GM12892 (cell line): ENCODE results near the gene SERINC5.
"Not testable (repeated sequence)": the region's sequence is repeated elsewhere in the genome, so short reads cannot be mapped to it uniquely, and the experiment has no call there.

Experiments
- DNase-seq: peaks from one replicate; pipeline ENCODE4 v3.0.0; 2011; ENCODE audit not compliant: insufficient read length
- FAIRE-seq: peaks from 2 replicates; lab custom pipeline; 2011; peaks lifted over from hg19 to GRCh38; lab: Jason Lieb, UNC
- POLR2A ChIP-seq: IDR thresholded peaks from 2 replicates; pipeline ENCODE4 v1.6.1; 2011; ENCODE audit warnings: low read depth, low read length, control low read depth
- POLR2AphosphoS5 ChIP-seq: IDR thresholded peaks from 2 replicates; pipeline ENCODE4 v1.6.1; 2011; ENCODE audit warnings: low read depth, low read length, control low read depth
- TAF1 ChIP-seq: IDR thresholded peaks from 2 replicates; pipeline ENCODE4 v1.6.1; 2011; ENCODE audit warnings: low read depth, mild to moderate bottlenecking, control low read depth, low read length, borderline replicate concordance

SERINC5 gene

GRCh38 chr5:80190960-80191359, 64.9 kb downstream of the SERINC5 start:
- TF ChIP-seq TAF1 (no peak), POLR2AphosphoS5 (no peak), POLR2A (no peak)
- DNase-seq (no peak), FAIRE-seq (no peak)

GRCh38 chr5:80189701-80190100, 66.1 kb downstream of the SERINC5 start:
- DNase-seq = no peak
- no peak for FAIRE-seq
- TF ChIP-seq TAF1 = no peak
- no peak for TF ChIP-seq POLR2AphosphoS5

- TF ChIP-seq POLR2AphosphoS5 = no peak
- TF ChIP-seq TAF1 = no peak
- TF ChIP-seq POLR2A = no peak
- no peak for FAIRE-seq
- DNase-seq = no peak
These were observed 66.6 kb downstream of the SERINC5 start for GRCh38 chr5:80189201-80189600.

- TF ChIP-seq POLR2A (no peak), POLR2AphosphoS5 (no peak), TAF1 (no peak)
These were observed 68.3 kb downstream of the SERINC5 start for GRCh38 chr5:80187421-80188090.

GRCh38 chr5:80185535-80185934, 70.3 kb downstream of the SERINC5 start:
- DNase-seq, FAIRE-seq: not testable (repeated sequence)

More at GRCh38 chr5:80187421-80188090, 68.3 kb downstream of the SERINC5 start:
- DNase-seq (no peak), FAIRE-seq (no peak)

- DNase-seq = no peak
- TF ChIP-seq POLR2A = no peak
- no peak for TF ChIP-seq POLR2AphosphoS5
- TF ChIP-seq TAF1 = no peak
- FAIRE-seq = no peak
These were observed 70.8 kb downstream of the SERINC5 start for GRCh38 chr5:80185095-80185494.

GRCh38 chr5:80184235-80185023, 71.4 kb downstream of the SERINC5 start:
- DNase-seq (no peak), FAIRE-seq (no peak)
- no peak for TF ChIP-seq TAF1
- TF ChIP-seq POLR2AphosphoS5 = no peak
- TF ChIP-seq POLR2A = no peak

GRCh38 chr5:80183728-80184234, 72.1 kb downstream of the SERINC5 start:
- FAIRE-seq, DNase-seq: not testable (repeated sequence)

GRCh38 chr5:80182809-80183580, 72.9 kb downstream of the SERINC5 start:
- no peak for FAIRE-seq
- no peak for DNase-seq

GRCh38 chr5:80181618-80182211, 74.1 kb downstream of the SERINC5 start:
- no peak for DNase-seq
- no peak for TF ChIP-seq POLR2AphosphoS5
- FAIRE-seq = no peak

More at GRCh38 chr5:80182809-80183580, 72.9 kb downstream of the SERINC5 start:
- TF ChIP-seq POLR2A (no peak), POLR2AphosphoS5 (no peak), TAF1 (no peak)

GRCh38 chr5:80177236-80177635, 78.6 kb downstream of the SERINC5 start:
- no peak for TF ChIP-seq TAF1
- FAIRE-seq = no peak
- no peak for DNase-seq

- no peak for DNase-seq
- FAIRE-seq = no peak
- TF ChIP-seq POLR2AphosphoS5 (no peak), TAF1 (no peak), POLR2A (no peak)
These were observed 80.5 kb downstream of the SERINC5 start for GRCh38 chr5:80175337-80175736.
